DMS114 treated with DMSO at 0.1 percent for 48 hours (cell line): ENCODE measurements around the gene LRRC19.

Experiments used
- DNase-seq: peaks from one replicate; lab custom pipeline; 2025; ENCODE audit not compliant: unreplicated experiment; lab: John Stamatoyannopoulos, UW

The LRRC19 gene

DNA sequence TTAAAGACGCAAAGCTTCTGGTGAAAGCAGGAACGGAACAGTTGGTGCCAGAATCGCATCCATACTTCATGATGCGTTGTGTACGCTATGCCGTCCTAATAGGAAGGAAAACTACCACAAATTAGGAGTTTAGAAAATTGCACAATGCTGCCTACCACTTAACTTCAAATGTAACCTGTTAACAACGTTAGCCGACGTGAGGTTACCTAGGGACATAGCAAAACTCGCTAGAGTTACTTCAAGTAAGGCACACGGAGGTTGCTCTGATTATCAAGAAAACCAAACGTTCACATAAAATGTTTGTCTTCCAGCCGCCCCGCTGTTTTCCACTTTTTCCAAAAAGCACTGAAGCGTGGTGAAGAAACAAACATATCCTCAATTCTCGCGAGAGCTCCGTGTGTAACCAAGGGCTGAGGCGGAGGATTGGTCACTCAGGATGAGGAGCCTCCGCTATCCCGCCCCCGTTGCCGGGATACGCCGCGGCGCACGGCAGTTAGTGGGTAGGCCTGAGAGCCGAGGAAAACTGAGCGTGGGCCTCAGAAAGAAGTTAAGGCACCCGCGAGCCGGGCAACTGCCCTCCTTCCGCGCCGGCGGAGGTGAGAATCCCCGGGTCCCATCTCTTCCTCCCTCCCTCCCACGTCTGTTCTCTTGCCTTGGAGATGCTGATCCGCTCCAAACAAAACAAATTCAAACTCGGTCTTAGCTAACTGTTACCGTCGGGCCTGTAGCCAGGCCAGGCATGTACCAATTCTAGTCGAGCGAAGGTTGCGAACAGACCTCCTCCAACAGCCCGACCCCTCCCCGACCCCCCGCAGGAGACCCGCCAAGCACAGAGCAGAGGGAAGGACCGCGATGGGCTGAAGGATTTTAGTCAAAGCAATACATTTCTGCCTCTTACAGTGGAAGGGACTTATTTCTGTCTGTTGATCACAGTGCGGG lies 49.3 kb downstream of the LRRC19 start, which contains the start of gene IFT74:
Gene IFT74 (plus strand): TSS at position 492 of the 939 bp plus-strand sequence. CDS start 5,556 bp downstream, outside the sequence.
- DNase-seq, result peak; percentile 80

DNA sequence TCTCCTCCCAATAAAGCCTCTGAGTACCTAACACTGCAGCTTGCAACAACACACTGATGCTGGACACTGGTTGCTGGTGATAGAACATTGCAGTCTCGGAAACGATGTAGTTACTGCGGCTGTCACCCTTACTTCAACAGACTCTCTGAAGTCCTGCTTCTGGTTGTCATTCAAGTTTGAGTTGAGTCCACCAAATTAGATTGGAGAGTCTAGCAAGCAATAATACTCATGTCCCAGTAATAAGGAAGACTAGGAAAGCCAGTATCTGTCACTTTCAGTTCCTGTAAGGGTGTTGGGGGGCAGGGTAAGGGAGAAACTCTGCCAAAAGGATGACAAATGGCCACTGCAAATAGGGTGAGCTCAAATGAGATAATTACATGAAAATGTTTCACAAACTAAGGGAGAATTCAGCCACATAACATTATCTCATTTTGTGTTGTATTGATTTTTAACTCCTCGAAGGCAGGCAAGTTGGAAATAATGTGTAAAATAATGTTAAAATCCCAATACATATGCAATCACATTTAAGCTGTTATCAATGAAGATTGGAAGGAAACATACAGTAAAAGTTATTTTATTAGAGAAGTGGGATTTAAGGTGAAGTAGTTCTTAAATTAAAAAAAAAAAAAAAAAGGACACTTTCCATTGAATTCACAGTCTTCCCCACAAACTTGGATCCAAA lies 50.1 kb downstream of the LRRC19 start:
- DNase-seq, result no peak

DNA sequence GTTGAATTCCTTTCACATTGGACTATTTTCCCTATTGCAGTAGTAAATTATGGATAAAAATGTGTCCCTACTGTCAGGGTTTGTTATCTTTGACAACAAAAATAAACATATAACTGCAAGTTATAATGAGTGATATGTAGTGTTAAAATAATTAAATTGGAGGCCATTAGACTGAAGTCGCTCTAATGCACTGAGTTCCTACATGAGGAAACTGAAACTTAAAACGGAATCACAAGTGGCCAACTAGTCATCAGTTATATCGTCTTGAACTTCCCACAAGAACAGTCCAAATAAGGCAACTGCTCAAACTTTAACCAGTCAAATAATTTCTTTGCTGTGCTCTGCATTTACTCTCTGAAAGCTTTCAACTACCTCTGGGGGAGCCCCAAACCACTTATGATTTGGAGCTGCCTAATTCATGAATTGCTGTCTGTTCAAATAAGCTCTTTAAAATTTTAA lies 51.4 kb downstream of the LRRC19 start:
- no peak for DNase-seq

GRCh38 chr9:26951794-26952193 lies 53.7 kb downstream of the LRRC19 start:
- DNase-seq, result no peak

DNA sequence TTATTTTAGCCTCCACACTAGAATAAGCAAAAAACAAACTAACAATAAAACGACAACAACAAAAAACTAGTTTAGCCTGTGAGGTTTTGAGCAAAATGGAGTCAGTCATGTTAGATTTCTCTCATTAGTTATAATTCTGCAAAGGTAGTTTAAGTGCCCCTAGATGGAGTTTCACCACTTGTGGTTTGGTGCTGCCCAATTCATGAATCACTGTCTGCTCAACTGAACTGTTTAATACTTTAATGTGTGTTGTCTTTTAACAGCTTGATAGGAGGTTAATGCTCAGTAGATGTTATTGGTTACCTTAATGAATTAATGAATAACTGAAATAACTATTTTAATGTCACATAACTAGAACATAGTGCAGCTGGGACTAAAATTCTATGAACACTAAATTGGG lies 55.0 kb downstream of the LRRC19 start:
- no peak for DNase-seq

GRCh38 chr9:26949637-26950069 lies 55.8 kb downstream of the LRRC19 start:
- DNase-seq, result no peak

DNA sequence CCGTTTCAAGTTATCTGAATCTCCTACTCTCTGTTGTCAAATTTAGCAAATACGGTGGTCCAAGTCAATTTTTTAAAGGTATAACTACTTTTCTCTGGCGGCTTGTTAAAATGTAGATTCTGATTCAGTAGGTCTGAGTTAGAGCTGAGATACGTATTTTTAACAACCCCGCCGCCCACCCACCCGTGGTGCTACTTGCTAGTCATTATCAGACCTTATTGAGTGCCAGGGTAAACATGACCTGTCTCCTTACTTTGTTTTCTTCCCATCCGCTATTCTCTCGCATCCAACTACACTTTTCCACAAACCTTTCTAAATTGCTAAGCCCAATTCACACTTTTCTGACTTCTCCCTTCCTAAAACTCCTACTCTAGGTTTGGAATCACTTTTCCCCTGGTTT lies 57.7 kb downstream of the LRRC19 start:
- DNase-seq, result no peak

- DNase-seq, result peak; percentile 81
Observed at GRCh38 chr9:26946753-26947727, 58.4 kb downstream of the LRRC19 start, which contains the start of gene PLAA. PLAA (minus strand) TSS chr9:26947242; CDS start chr9:26947045, 197 bp downstream.

GRCh38 chr9:26945591-26945990 lies 59.9 kb downstream of the LRRC19 start:
- DNase-seq, result no peak
